ENCODE measurements around the gene PSMA6.

DNA sequence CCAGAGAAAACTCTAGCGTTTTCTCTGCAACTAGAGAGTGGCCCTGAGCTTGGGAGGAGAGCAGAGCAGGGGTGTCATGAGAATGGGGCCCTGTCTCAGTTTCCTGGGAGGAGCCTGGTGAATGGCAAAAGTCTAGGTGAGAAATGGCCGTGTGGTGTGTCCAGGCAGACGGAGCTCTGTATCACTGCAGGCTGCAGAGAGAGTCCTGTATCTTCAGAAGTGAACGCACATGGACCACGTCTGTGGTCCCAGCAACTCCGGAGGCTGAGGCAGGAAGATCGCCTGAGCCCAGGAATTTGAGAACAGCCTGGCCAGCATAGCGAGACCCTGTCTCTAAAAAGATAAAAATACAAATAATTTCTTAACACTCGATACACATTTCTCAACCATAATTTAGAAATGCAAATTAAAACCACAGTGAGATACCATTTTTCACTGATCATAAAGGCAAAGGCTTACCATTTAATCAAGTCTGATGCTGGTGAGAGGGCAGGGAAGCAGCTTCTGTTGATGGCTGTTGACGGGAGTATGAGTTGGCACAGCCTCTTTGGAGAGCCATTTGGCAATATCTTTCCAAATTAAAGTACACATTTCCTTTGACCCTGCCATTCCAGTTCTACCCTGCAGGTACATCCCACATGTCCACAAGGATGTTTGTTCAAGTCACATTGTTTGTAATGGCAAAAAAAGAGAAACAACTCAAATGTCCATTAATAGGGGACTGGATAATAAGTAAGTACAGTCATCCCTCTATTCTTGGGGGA lies 61.4 kb downstream of the PSMA6 start:
- TF ChIP-seq, protein P1, sequence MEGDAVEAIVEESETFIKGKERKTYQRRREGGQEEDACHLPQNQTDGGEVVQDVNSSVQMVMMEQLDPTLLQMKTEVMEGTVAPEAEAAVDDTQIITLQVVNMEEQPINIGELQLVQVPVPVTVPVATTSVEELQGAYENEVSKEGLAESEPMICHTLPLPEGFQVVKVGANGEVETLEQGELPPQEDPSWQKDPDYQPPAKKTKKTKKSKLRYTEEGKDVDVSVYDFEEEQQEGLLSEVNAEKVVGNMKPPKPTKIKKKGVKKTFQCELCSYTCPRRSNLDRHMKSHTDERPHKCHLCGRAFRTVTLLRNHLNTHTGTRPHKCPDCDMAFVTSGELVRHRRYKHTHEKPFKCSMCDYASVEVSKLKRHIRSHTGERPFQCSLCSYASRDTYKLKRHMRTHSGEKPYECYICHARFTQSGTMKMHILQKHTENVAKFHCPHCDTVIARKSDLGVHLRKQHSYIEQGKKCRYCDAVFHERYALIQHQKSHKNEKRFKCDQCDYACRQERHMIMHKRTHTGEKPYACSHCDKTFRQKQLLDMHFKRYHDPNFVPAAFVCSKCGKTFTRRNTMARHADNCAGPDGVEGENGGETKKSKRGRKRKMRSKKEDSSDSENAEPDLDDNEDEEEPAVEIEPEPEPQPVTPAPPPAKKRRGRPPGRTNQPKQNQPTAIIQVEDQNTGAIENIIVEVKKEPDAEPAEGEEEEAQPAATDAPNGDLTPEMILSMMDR (IDR thresholded peaks at IDR 0.05): no peak
- no peak for TF ChIP-seq MYC (IDR thresholded peaks at IDR 0.05; ENCODE audit: borderline replicate concordance, low read length)
- TF ChIP-seq CBX2 (IDR thresholded peaks at IDR 0.05; ENCODE audit: borderline replicate concordance, low read depth): no peak
- TF ChIP-seq, protein P2, sequence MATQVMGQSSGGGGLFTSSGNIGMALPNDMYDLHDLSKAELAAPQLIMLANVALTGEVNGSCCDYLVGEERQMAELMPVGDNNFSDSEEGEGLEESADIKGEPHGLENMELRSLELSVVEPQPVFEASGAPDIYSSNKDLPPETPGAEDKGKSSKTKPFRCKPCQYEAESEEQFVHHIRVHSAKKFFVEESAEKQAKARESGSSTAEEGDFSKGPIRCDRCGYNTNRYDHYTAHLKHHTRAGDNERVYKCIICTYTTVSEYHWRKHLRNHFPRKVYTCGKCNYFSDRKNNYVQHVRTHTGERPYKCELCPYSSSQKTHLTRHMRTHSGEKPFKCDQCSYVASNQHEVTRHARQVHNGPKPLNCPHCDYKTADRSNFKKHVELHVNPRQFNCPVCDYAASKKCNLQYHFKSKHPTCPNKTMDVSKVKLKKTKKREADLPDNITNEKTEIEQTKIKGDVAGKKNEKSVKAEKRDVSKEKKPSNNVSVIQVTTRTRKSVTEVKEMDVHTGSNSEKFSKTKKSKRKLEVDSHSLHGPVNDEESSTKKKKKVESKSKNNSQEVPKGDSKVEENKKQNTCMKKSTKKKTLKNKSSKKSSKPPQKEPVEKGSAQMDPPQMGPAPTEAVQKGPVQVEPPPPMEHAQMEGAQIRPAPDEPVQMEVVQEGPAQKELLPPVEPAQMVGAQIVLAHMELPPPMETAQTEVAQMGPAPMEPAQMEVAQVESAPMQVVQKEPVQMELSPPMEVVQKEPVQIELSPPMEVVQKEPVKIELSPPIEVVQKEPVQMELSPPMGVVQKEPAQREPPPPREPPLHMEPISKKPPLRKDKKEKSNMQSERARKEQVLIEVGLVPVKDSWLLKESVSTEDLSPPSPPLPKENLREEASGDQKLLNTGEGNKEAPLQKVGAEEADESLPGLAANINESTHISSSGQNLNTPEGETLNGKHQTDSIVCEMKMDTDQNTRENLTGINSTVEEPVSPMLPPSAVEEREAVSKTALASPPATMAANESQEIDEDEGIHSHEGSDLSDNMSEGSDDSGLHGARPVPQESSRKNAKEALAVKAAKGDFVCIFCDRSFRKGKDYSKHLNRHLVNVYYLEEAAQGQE (IDR thresholded peaks at IDR 0.05): no peak
- TF ChIP-seq HDAC2 (IDR thresholded peaks at IDR 0.05): no peak
- TF ChIP-seq RAD21 (conservative IDR thresholded peaks at IDR 0.05 in 1 of 2, IDR thresholded peaks at IDR 0.05 in 1 of 2): no peak

All from A549 (cell line).